HepG2 (cell line): Measurements from ENCODE around the gene SHISA7. TPM values are rescaled to one million over a fixed set of nuclear protein-coding genes. Genes with fewer than 3 reads are reported as not detected.

Source experiments
- ATAC-seq: fragments of 200-7000 bp; cut with Tn5 transposase; 3 replicates; pipeline ENCODE4 v1.9.1; 2020; ENCODE audit warnings: mild to moderate bottlenecking, moderate library complexity
- BruUV-seq: library from RNA; stranded (reverse); fragments of 400-500 nt; replicated peaks from 2 replicates; lab custom pipeline; 2021; lab: Mats Ljungman, UMichigan
- CTCF ChIA-PET: fragments of 300-600 bp; formaldehyde crosslinking; extraction: SDS; loops from one replicate; lab custom pipeline; 2021; ENCODE audit warnings: low total read pairs, inconsistent platforms, low intra/inter-chr PET ratio; lab: Yijun Ruan, JAX
- POLR2A ChIA-PET: fragments of 350-600 bp; sonication (Branson Sonifier 250); formaldehyde crosslinking; loops from one replicate; lab custom pipeline; 2020; ENCODE audit warnings: antibody characterized with exemption, inconsistent platforms; lab: Yijun Ruan, JAX
- DNase-seq: peaks from one replicate; pipeline ENCODE4 v3.0.0-alpha.2; 2015; ENCODE audit warnings: low spot score
- FAIRE-seq: peaks from 3 replicates; lab custom pipeline; 2011; peaks lifted over from hg19 to GRCh38; lab: Jason Lieb, UNC
- H2AFZ ChIP-seq: one replicate; pipeline ENCODE4 v1.6.1; 2011; ENCODE audit warnings: low read length, inconsistent platforms
- H3K27ac ChIP-seq: fragments of 300-600 bp; 3 replicates; pipeline ENCODE4 v1.8.0; 2011; ENCODE audit warnings: mixed run types, mild to moderate bottlenecking, mixed read lengths, low read length, inconsistent platforms; ENCODE audit not compliant: insufficient read depth; ENCODE audit errors: extremely low read length
- H3K27me3 ChIP-seq, 2 experiments: fragments of 200-600 bp in 1 of 2; 2 replicates in 1 of 2; 3 replicates in 1 of 2; pipeline versions ENCODE4 v1.6.0 to v1.8.0; 2011; ENCODE audit warnings: low read length in 2 of 2, mild to moderate bottlenecking in 2 of 2, moderate library complexity in 2 of 2, inconsistent platforms in 1 of 2; ENCODE audit not compliant: insufficient read depth in 2 of 2, control insufficient read depth in 1 of 2
- H3K36me3 ChIP-seq, 2 experiments: fragments of 200-600 bp in 1 of 2; replicated peaks in 1 of 2; 2 replicates in 1 of 2; 3 replicates in 1 of 2; pipeline versions ENCODE4 v1.5.1 to v1.8.0; 2011; ENCODE audit warnings: low read length in 2 of 2, inconsistent platforms in 1 of 2; ENCODE audit not compliant: insufficient read depth in 2 of 2, control insufficient read depth in 1 of 2
- H3K4me1 ChIP-seq: 2 replicates; pipeline ENCODE4 v1.5.1; 2012; ENCODE audit warnings: low read length, inconsistent platforms; ENCODE audit not compliant: insufficient read depth
- H3K4me2 ChIP-seq: 2 replicates; pipeline ENCODE4 v1.6.0; 2011; ENCODE audit warnings: low read depth, low read length, inconsistent platforms
- H3K4me3 ChIP-seq, 3 experiments: fragments of 200-600 bp in 1 of 3; sonication (generic), shearing (Covaris generic) in 1 of 3; replicated peaks in 1 of 3; 2 replicates each; pipeline ENCODE4 v1.5.1; 2011 to 2016; ENCODE audit warnings: low read length in 3 of 3, inconsistent platforms in 2 of 3, low read depth in 2 of 3, mild to moderate bottlenecking in 2 of 3, control low read depth in 1 of 3, mixed read lengths in 1 of 3; ENCODE audit not compliant: insufficient read depth in 1 of 3
- H3K79me2 ChIP-seq: one replicate; pipeline ENCODE4 v1.6.1; 2011; ENCODE audit warnings: low read length, inconsistent platforms; ENCODE audit not compliant: insufficient read depth
- H3K9ac ChIP-seq: 2 replicates; pipeline ENCODE4 v1.6.0; 2011; ENCODE audit warnings: mild to moderate bottlenecking, low read depth, low read length, inconsistent platforms; ENCODE audit not compliant: insufficient read depth
- H3K9me3 ChIP-seq: 2 replicates; pipeline ENCODE4 v1.5.1; 2012; ENCODE audit warnings: mild to moderate bottlenecking, low read length
- H4K20me1 ChIP-seq: 2 replicates; pipeline ENCODE4 v1.6.0; 2011; ENCODE audit warnings: inconsistent platforms, mild to moderate bottlenecking, low read length, moderate library complexity; ENCODE audit not compliant: insufficient read depth
- ATF7 ChIP-seq, 2 experiments: fragments of 450-650 bp in 1 of 2; sonication (generic) in 1 of 2; formaldehyde crosslinking in 1 of 2; IDR thresholded peaks; 2 replicates each; pipeline versions ENCODE4 v1.4.0 to v1.6.1; 2016 to 2020; ENCODE audit warnings: antibody characterized with exemption in 1 of 2, mild to moderate bottlenecking in 1 of 2, missing genetic modification reagents in 1 of 2
- CREB1 ChIP-seq, 2 experiments: fragments of 450-650 bp in 1 of 2; IDR thresholded peaks; 2 replicates each; pipeline ENCODE4 v1.6.1; 2016 to 2017; ENCODE audit warnings: control low read depth in 1 of 2, mild to moderate bottlenecking in 1 of 2, missing compliant biosample characterization in 1 of 2, missing genetic modification characterization in 1 of 2
- CREM ChIP-seq, 2 experiments: sonication (generic) in 1 of 2; formaldehyde crosslinking in 1 of 2; IDR thresholded peaks; 2 replicates each; pipeline versions ENCODE4 v1.4.0 to v1.6.1; 2016 to 2020; ENCODE audit warnings: antibody characterized with exemption in 1 of 2, mild to moderate bottlenecking in 1 of 2, missing genetic modification reagents in 1 of 2
- KLF11 ChIP-seq: IDR thresholded peaks from 2 replicates; pipeline ENCODE4 v1.6.1; 2016; ENCODE audit warnings: missing compliant biosample characterization
- ZBTB21 ChIP-seq: sonication (generic); formaldehyde crosslinking; IDR thresholded peaks from 2 replicates; pipeline ENCODE4 v1.4.0; 2020; ENCODE audit warnings: missing genetic modification reagents
- ZNF496 ChIP-seq: sonication (generic); formaldehyde crosslinking; IDR thresholded peaks from 2 replicates; pipeline ENCODE4 v1.8.1; 2023; ENCODE audit warnings: mild to moderate bottlenecking, moderate library complexity, missing genetic modification reagents; ENCODE audit not compliant: insufficient replicate concordance
- WGBS: methylation state at CpG from one replicate; pipeline ENCODE4 v1.1.6; 2017; ENCODE audit warnings: low lambda C conversion rate; 5-methylcytosine and 5-hydroxymethylcytosine counted together
- in situ Hi-C: cut with HindIII; loops from 2 replicates; pipeline ENCODE4 v1.10.0; 2017; ENCODE audit warnings: low pct_unique_long_range_greater_than_20kb; ENCODE audit not compliant: extremely low pct_ligation_motif_present
- intact Hi-C: fragments of 100-400 bp; cut with micrococcal nuclease; formaldehyde crosslinking; loops from one replicate; pipeline ENCODE4 v1.10.0; 2022; ENCODE audit not compliant: unreplicated experiment
- polyA plus RNA-seq, 8 experiments: library from polyadenylated mRNA; depleted of rRNA in 3 of 8; stranded (reverse) in 7 of 8; unstranded in 1 of 8; fragments of >200 nt; fragmentation: Illumina TruSeq in 4 of 8; extraction: Trizol in 4 of 8; gene quantifications; 2 replicates each; pipeline versions ENCODE4 v1.2.1 to v1.2.3, GENCODE V29; 2011 to 2016; ENCODE audit warnings: low read depth in 4 of 8, missing spikeins in 1 of 8, mixed read lengths in 1 of 8; ENCODE audit not compliant: insufficient read depth in 1 of 8
- total RNA-seq, 5 experiments: library from RNA; depleted of rRNA; stranded (reverse); fragments of >200 nt; fragmentation: Illumina TruSeq; extraction: Trizol; gene quantifications; 2 replicates each; pipeline ENCODE4 v1.2.3, GENCODE V29; 2016; ENCODE audit warnings: low read depth in 1 of 5
- TF ChIP-seq, protein P1 (sequence below): sonication (generic); formaldehyde crosslinking; IDR thresholded peaks from 2 replicates; pipeline ENCODE4 v1.4.0; 2020; ENCODE audit warnings: mild to moderate bottlenecking, missing genetic modification reagents

SHISA7 gene
- total and polyA plus RNA-seq, 2 of the 13 experiments (the other 11 are each of a cell fraction or from before 2014, with no cell fraction given): not detected

DNA sequence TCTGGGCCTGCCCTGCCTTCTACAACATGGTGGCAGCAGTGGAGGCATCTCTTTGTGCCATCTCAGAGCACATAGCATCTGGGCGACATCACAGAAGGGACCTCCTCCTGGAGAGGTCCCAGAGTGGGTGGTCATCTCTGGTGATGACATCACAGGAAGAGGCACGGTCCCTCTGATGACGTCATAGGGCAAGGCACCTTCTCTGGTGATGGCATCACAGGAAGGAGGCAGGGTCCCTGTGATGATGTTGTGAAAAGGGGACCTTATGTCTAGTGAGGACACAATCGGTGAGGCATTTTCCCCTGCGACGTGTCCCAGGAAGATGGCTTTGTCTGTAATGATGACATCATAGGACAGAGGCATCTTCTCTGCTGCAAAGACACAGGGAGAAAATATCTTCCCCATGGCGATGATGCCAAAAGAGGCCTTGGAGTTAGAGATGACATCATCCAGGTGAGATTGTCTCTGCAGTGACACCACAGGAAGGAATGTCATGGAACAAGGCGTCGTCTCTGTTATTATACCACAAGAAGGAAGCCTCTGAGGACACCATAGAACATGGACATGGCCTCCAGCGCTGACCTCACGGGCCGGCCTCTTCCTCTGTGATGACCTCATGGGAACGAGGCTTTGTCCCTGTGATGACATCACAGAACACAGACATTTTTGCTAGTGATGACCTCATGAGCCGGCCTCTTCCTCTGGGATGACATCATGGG, 10.7 kb downstream of the SHISA7 start:
- no peak overlapping the region for H3K27ac ChIP-seq
- TF ChIP-seq, protein P1, sequence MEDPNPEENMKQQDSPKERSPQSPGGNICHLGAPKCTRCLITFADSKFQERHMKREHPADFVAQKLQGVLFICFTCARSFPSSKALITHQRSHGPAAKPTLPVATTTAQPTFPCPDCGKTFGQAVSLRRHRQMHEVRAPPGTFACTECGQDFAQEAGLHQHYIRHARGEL (CRISPR knock-in tag): no peak
- TF ChIP-seq ZBTB21 (CRISPR knock-in tag) (peak; percentile 82; the same call in 1 of the 2 replicates), ZNF496 (CRISPR knock-in tag) (no peak), ATF7 (IDR thresholded peaks at IDR 0.05) (peak; percentile 99), ATF7 (CRISPR knock-in tag; IDR thresholded peaks at IDR 0.05) (no peak), CREM (IDR thresholded peaks at IDR 0.05) (peak; percentile 44; the same call in 1 of the 2 replicates), CREM (CRISPR knock-in tag; IDR thresholded peaks at IDR 0.05) (no peak), CREB1 (IDR thresholded peaks at IDR 0.05) (peak; percentile 99), CREB1 (CRISPR knock-in tag; IDR thresholded peaks at IDR 0.05) (no peak)
- TF ChIP-seq, all 625 proteins: peak for 4
- peaks cover 0 to 2% of the 10 kb centered on the region in 2 experiments; a peak in 1 of 5 replicates for H3K27me3 ChIP-seq
- WGBS: 44% methylated on average over 13 of the region's 14 CpGs
- no peak for FAIRE-seq
- ATAC-seq: no peak; the same call in 2 of the 3 replicates
- no peak overlapping the region for H3K4me2 ChIP-seq
- H3K4me3 ChIP-seq: no peak overlapping the region
- no peak overlapping the region for H3K9ac ChIP-seq
- in situ Hi-C loops: no loop called here
- H2AFZ ChIP-seq: no peak overlapping the region
- H4K20me1 ChIP-seq: no peaks in the 10 kb centered on the region
- no TSS peak for BruUV-seq
- intact Hi-C loops: no loop called here
- H3K9me3 ChIP-seq: no peaks in the 10 kb centered on the region
- no peaks in the 10 kb centered on the region for H3K79me2 ChIP-seq
- DNase-seq: no peak
- H3K4me1 ChIP-seq: no peaks in the 10 kb centered on the region
- ChIA-PET CTCF (no interaction called here), POLR2A (no interaction called here)
- no peaks in the 10 kb centered on the region for H3K36me3 ChIP-seq

- Histone ChIP-seq H3K79me2 (no peaks in the 10 kb centered on the region), H3K27me3 (peaks cover 2 to 3% of the 10 kb centered on the region in 2 experiments; a peak in 1 of 5 replicates), H3K9ac (no peak overlapping the region), H2AFZ (no peak overlapping the region), H3K4me3 (no peak overlapping the region), H3K4me1 (no peaks in the 10 kb centered on the region), H3K27ac (no peak overlapping the region), H3K36me3 (no peaks in the 10 kb centered on the region), H4K20me1 (no peaks in the 10 kb centered on the region), H3K4me2 (no peak overlapping the region), H3K9me3 (no peaks in the 10 kb centered on the region)
- BruUV-seq: no TSS peak
- intact Hi-C loops (no loop called here), in situ Hi-C loops (no loop called here)
- POLR2A ChIA-PET: no interaction called here
- TF ChIP-seq ATF7 (IDR thresholded peaks at IDR 0.05) (peak; percentile 14; the same call in 1 of the 2 replicates), ATF7 (CRISPR knock-in tag; IDR thresholded peaks at IDR 0.05) (no peak), CREB1 (IDR thresholded peaks at IDR 0.05) (peak; percentile 80), CREB1 (CRISPR knock-in tag; IDR thresholded peaks at IDR 0.05) (no peak), KLF11 (no peak)
- 40% methylated on average over 1 of the region's 1 CpG for WGBS
- CTCF ChIA-PET: no interaction called here
- no peak for FAIRE-seq
- ATAC-seq: no peak
- no peak for DNase-seq
Observed at GRCh38 chr19:55431183-55431582, 11.9 kb downstream of the SHISA7 start.
